H1 (cell line): Measurements from ENCODE around the gene ANK3. TPM values are rescaled to one million over a fixed set of nuclear protein-coding genes. Genes with fewer than 3 reads are reported as not detected.

ENCODE experiments used
- BRCA1 ChIP-seq: IDR thresholded peaks from 2 replicates; pipeline ENCODE4 v1.6.1; 2012; ENCODE audit warnings: low read depth, low read length, improper control_type of control experiment
- GABPA ChIP-seq: IDR thresholded peaks from 2 replicates; pipeline ENCODE4 v1.6.1; 2011; ENCODE audit warnings: mild to moderate bottlenecking, low read length, moderate library complexity, borderline replicate concordance; ENCODE audit not compliant: insufficient read depth
- POLR2A ChIP-seq, 2 experiments: IDR thresholded peaks; 1 replicate in 1 of 2; 2 replicates in 1 of 2; pipeline ENCODE4 v1.6.1; 2011; ENCODE audit warnings: low read depth in 2 of 2, low read length in 2 of 2, mild to moderate bottlenecking in 2 of 2; ENCODE audit errors: control extremely low read depth in 1 of 2
- polyA plus RNA-seq, 7 experiments: library from polyadenylated mRNA; depleted of rRNA in 3 of 7; stranded (reverse) in 5 of 7; unstranded in 2 of 7; fragments of >200 nt in 5 of 7; fragments of 200-250 nt in 2 of 7; gene quantifications; 1 replicate in 5 of 7; 2 replicates in 1 of 7; 4 replicates in 1 of 7; pipeline versions ENCODE4 v1.2.1 to v1.2.3, GENCODE V29; 2011 to 2013; ENCODE audit warnings: missing spikeins in 2 of 7, mixed read lengths in 2 of 7
- total RNA-seq: library from RNA; stranded (reverse); fragmentation: NEBNext Ultra II Directional; extraction: Animal tissue kit (Norgen Biotek cat#: 25700); gene quantifications from 2 replicates; pipeline ENCODE4 v1.2.1, GENCODE V29; 2021

ANK3 gene
- total and polyA plus RNA-seq, 2 of the 8 experiments (the other 6 are each of a cell fraction or from before 2014, with no cell fraction given): 18.1 to 67.9 TPM

GRCh38 chr10:60425392-60426110 lies 35.9 kb upstream of the ANK3 start (continued):
- TF ChIP-seq BRCA1 (no peak), POLR2A (IDR thresholded peaks at IDR 0.05; ENCODE audit: control extremely low read depth in 1 of 2, low read depth in 2 of 2, low read length in 2 of 2) (no peak), GABPA (no peak)
- TF ChIP-seq, all 59 proteins: peak for 0
